Fibroblast of upper back skin (primary cell): ENCODE data around the gene SRGAP3.

Experiments
- DNase-seq: peaks from one replicate; pipeline ENCODE4 v3.0.0-alpha.2; 2013

Gene SRGAP3

DNA sequence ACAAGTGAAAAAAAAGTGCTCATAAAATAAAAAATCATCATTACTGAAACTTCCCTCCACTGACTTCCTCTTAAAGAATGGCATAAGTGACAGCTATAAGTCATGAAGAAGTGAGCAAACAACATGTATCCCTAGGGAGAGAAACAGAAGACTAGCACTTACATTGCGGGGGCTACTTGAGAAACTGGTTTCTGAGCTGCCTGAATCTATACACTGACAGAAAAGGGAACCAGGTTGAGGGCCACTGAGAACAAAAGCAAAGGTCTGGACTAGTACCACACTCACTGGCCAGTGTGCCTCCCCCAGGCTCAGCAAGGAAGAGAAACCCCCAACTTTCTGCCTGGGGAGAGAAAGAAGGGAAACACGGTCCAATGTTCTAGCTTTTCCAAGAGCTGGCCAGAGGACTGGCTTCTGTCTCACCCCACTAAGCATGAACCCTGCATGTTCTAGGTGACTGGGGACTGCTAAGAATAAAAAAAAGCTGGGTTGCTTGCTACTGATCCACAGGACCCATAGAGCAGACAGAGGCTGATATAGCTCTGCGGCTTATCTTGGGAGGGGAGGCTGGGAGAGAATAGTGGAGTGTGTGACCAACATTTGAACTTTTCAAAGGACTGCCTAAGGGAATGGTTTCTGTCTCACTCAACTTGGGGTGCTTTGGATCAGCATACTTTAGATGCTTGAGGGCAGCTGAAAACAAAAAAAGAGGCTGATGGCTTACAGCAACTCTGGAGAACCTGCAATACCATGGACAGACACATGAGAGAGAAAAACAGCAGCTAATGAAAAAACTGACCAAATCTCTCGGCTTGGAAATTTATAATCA is 294.3 kb downstream of the SRGAP3 start:
- DNase-seq, result peak; percentile 82

DNA sequence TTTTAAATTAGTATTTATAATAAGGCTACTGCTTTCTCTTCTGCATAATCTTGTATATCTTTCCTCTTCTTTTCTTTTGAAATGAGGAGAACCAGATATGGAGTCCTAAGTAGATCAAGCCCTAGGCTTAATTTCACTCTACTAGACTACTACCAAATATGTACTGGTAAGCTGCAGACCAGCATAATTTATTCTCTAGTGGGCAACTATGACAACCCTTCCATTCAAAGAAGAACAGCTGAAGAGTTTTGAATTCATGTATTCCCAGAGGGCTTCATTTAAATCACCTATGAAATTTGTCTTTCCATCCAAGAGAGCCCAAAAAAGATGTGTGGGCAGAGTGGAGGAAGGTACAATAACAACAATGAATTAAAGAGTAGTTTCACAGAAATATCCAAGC is 296.1 kb downstream of the SRGAP3 start:
- no peak for DNase-seq

DNA sequence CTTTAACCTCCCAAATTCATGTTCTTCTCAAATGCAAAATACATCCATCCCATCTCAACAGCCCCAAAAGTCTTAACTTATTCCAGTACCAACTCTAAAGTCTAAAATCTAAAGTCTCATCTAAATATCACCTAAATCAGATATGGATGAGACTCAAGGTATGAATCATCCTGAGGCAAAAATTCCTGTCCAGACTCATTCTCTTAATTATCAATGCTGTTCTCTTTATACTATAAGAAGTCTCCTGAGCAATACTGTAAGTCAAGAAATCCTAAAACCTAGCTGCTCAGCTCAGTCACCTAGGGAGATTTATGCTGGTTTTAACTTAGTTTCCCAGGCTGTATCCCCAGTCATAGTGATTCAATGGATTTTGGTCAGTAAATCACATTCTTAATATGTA is 297.3 kb downstream of the SRGAP3 start:
- no peak for DNase-seq

DNA sequence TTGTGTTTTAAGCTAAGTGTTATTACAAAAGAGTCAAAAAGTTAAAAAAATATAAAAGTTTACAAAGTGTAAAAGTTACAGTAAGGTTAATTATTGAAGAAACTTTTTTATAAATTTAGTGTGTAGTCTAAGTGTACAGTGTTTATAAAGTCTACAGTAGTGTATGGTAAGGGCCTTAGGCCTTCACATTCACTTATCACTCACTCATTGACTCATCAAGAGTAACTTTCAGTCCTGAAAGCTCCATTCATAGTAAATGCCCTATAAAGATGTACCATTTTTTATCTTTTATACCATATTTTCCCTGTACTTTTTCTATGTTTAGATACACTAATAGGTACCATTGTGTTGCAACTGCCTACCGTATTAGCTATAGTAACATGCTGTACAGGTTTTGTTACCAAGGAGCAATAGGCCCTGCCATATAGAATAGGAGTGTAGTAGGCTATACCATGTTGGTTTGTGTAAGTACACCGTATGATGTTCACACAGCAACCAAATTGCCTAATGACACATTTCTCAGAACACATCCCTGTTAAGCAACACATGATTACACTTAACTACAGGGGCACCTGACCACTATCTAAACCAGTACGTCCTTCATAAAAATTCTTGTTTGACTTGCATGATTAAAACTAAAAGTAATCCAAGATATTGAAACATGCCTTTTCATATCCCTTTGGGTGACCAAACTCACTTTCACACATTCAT is 303.4 kb downstream of the SRGAP3 start:
- DNase-seq, result no peak

DNA sequence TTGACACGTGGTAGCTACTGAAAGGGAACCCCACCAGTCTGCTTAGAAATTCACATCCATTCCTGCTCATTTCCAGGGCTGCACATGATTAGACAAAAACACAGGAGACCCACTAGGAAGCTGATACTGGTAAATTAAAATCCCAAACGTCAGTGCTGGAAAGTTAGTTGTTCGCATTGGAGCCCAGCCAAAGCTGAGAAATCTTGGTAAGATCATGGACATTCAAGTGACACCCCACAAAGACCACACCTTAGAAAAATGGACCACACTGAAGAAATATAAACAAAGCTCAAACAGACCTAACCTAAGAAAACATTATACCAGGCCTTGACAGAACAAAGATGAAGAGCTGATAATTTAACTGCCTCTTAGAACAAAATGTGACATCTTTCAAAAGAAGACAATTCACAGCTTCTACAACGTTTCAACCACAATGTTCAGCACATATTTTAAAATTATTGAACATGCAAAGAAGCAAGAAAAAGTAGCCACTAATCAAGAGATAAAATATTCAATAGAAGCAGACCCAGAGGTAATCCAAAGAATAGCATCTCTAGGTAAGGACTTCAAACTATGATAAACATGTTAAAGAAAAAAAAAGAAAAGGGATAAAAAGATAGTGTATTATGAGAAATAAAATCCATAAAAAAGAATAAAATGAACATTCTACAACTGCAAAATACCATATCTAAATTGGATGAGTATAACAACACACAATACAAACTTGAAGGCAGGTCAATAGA is 306.5 kb downstream of the SRGAP3 start:
- no peak for DNase-seq

DNA sequence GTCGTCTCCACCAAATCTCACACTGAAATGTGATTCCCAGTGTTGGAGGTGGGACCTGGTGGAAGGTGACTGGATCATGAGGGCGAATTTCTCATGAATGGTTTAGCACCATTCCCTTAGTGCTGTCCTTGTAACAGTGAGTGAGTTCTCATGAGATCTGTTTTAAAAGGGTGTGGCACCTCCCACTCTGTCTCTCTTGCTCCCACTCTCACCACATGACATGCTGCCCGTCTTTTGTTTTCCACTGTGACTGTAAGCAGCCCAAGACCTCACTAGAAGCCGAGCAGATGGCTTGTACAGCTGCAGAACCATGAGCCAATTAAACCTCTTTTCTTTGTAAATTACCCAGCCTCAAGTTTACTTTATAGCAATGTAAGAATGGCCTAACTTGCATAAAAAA is 307.3 kb downstream of the SRGAP3 start:
- DNase-seq, result no peak

DNA sequence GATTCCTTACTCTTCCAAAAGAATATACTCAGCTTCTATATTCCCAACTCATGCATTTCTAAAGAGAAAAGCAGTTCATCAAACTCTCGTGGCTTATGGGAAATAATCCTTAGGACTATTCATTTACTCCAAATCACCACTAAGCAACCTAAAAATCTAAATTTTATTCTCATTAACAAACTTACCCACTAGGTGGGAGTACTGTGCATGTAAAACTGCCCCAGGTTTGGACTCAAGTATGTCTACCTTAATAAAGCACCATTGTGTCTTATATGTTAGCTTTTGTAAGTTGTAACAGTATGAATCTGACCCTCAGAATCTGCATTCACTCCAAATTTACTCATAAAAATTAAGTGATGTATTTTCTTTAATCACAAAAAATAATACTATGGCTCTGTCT is 311.4 kb downstream of the SRGAP3 start:
- DNase-seq, result peak; percentile 65

DNA sequence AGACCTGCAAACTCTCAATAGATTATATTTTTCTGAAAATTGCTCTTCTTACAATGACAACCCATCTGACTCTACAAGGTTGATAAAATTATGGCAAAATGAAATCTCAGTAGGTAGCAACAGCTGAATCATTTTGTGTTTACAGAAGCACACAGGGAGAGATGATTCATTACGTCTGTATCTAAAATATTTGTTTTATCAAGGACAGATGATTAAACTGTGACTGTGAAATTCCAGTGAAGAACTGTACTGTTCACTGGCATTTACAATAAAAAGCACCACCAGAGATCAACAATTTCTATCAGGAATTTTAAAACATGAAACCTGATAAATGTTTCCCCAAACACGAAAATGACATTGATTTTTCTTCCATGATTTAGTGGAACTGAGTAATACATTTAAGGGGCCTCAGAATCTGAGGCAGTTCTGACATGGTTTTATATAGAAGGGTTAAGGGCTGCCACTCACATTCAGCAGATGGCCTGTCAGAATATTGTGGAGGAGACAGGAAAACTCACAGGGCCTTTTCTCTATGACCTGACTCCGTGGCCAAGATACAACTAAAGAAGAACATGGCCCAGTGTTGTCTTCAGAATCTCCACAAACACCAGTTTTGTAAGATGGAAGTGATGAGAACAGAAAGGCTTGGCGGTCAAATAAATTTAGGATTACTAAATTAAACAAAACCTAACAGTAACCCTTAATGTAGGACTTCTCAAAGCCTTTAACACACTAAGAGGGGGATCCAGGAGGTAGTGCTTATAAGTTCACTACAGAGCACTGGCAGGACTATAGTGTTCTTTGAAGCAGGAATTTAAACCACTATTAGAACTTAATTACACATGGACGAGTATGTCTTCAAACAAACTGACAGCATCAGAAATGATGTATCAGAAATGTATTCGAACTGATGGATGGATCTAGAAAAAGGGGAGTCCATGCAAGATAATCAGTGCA is 312.1 kb downstream of the SRGAP3 start:
- DNase-seq, result peak; percentile 88

DNA sequence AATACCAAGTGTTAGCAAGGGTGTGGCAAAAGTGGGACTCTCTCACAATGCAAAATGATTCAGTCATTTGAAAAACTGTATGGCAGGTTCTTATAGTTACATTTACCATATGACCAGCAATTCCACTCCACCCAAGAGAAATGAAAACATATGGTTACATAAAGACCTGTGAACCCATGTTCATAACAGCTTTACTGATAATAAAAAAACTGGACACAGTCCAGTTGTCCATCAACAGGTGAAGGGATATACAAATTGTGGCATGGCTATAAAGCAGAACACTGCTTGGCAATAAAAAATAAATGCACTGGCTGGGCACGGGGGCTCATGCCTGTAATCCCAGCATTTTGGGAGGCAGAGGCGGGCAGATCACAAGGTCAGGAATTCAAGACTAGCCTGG is 316.9 kb downstream of the SRGAP3 start:
- no peak for DNase-seq

DNA sequence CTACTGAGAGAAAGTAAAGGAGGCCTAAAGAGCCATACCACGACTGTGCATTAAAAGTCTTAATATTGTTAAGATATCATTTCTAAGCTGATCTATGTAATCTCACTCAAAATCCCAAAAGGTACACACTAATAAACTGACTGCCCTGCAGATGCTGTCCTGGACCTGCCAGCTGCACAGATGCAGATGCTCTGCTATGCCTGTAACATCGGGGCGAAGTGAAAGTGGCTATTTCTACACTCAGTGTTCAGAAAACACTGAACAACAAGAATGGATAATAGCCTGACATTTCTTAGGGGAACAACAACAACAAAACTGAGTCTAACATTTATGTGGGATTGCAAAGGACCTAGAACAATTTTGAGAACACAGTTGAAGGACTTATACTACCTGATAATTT is 318.1 kb downstream of the SRGAP3 start:
- DNase-seq, result no peak
